Panc1 (cell line): ENCODE measurements around the gene FNBP1L. TPM values are rescaled to one million over a fixed set of nuclear protein-coding genes. Genes with fewer than 3 reads are reported as not detected.
"Not testable (repeated sequence)": the region's sequence is repeated elsewhere in the genome, so short reads cannot be mapped to it uniquely, and the experiment has no call there.

ENCODE experiments used
- ATAC-seq: fragments of 200-7000 bp; cut with Tn5 transposase; 2 replicates; pipeline ENCODE4 v1.9.1; 2020; ENCODE audit warnings: mild to moderate bottlenecking, moderate library complexity
- BruUV-seq: library from RNA; stranded (reverse); fragments of 400-500 nt; replicated peaks from 2 replicates; lab custom pipeline; 2021; lab: Mats Ljungman, UMichigan
- CTCF ChIA-PET: fragments of 300-600 bp; sonication (Branson Sonifier 250); formaldehyde crosslinking; loops from one replicate; lab custom pipeline; 2022; ENCODE audit warnings: antibody characterized with exemption; lab: Charles Lee
- POLR2A ChIA-PET: fragments of 300-600 bp; sonication (Branson Sonifier 250); formaldehyde crosslinking; loops from one replicate; lab custom pipeline; 2022; ENCODE audit warnings: antibody characterized with exemption; lab: Charles Lee
- DNase-seq: peaks from one replicate; pipeline ENCODE4 v3.0.0-alpha.2; 2010; ENCODE audit warnings: low read depth, low spot score
- H3K27ac ChIP-seq: 2 replicates; pipeline ENCODE4 v1.5.1; 2011; ENCODE audit warnings: mild to moderate bottlenecking, low read length, inconsistent platforms
- H3K27me3 ChIP-seq: fragments of 200-500 bp; sonication (Bioruptor generic); 2 replicates; pipeline ENCODE4 v1.6.0; 2014; ENCODE audit warnings: low read length, inconsistent platforms; ENCODE audit not compliant: control insufficient read depth, insufficient read depth
- H3K36me3 ChIP-seq: fragments of 200-500 bp; sonication (Bioruptor generic); 2 replicates; pipeline ENCODE4 v1.5.1; 2014; ENCODE audit warnings: inconsistent platforms, mild to moderate bottlenecking, low read length, moderate library complexity; ENCODE audit not compliant: control insufficient read depth, insufficient read depth
- H3K4me1 ChIP-seq: 2 replicates; pipeline ENCODE4 v1.5.1; 2011; ENCODE audit warnings: inconsistent platforms, mild to moderate bottlenecking, low read length, moderate library complexity; ENCODE audit not compliant: control insufficient read depth, insufficient read depth
- H3K4me3 ChIP-seq, 2 experiments: 2 replicates each; pipeline ENCODE4 v1.5.1; 2011 to 2012; ENCODE audit warnings: low read depth in 2 of 2, low read length in 2 of 2, mild to moderate bottlenecking in 2 of 2, inconsistent platforms in 1 of 2, moderate library complexity in 1 of 2
- H3K9me3 ChIP-seq: fragments of 200-500 bp; sonication (Bioruptor generic); 2 replicates; pipeline ENCODE4 v1.5.1; 2014; ENCODE audit warnings: low read depth, mild to moderate bottlenecking, inconsistent platforms, low read length, moderate library complexity; ENCODE audit not compliant: control insufficient read depth, insufficient read depth
- POLR2AphosphoS5 ChIP-seq: IDR thresholded peaks from 2 replicates; pipeline ENCODE4 v1.6.1; 2012; ENCODE audit warnings: mild to moderate bottlenecking, low read depth, low read length, moderate library complexity
- SIN3A ChIP-seq: IDR thresholded peaks from 2 replicates; pipeline ENCODE4 v1.6.1; 2012; ENCODE audit warnings: low read depth, mild to moderate bottlenecking, low read length, moderate library complexity, borderline replicate concordance; ENCODE audit not compliant: insufficient read depth
- TCF7L2 ChIP-seq: IDR thresholded peaks from 2 replicates; pipeline ENCODE4 v1.6.1; 2011; ENCODE audit warnings: mild to moderate bottlenecking, low read depth, low read length, inconsistent platforms
- in situ Hi-C: cut with HindIII; loops from 2 replicates; pipeline ENCODE4 v1.10.0; 2016; ENCODE audit warnings: low sequenced_read_pairs, low pct_unique_long_range_greater_than_20kb
- intact Hi-C: fragments of 100-400 bp; cut with micrococcal nuclease; formaldehyde crosslinking; loops from one replicate; pipeline ENCODE4 v1.10.0; 2022; ENCODE audit not compliant: unreplicated experiment
- total RNA-seq: library from RNA; stranded (reverse); gene quantifications from one replicate; pipeline ENCODE4 v1.2.1, GENCODE V29; 2021; ENCODE audit not compliant: unreplicated experiment
- TF ChIP-seq, protein P1 (sequence below), 2 experiments: IDR thresholded peaks; 2 replicates each; pipeline ENCODE4 v1.6.1; 2011 to 2012; ENCODE audit warnings: low read depth in 2 of 2, control low read depth in 1 of 2, low read length in 1 of 2, mild to moderate bottlenecking in 1 of 2, moderate library complexity in 1 of 2; ENCODE audit not compliant: insufficient read depth in 1 of 2
- TF ChIP-seq, protein P2 (sequence below): fragments of 450-650 bp; IDR thresholded peaks from 2 replicates; pipeline ENCODE4 v1.5.1; 2017; ENCODE audit warnings: mild to moderate bottlenecking

The FNBP1L gene
- total RNA-seq, 1 experiment from 2014 or later = 25.1 TPM

DNA sequence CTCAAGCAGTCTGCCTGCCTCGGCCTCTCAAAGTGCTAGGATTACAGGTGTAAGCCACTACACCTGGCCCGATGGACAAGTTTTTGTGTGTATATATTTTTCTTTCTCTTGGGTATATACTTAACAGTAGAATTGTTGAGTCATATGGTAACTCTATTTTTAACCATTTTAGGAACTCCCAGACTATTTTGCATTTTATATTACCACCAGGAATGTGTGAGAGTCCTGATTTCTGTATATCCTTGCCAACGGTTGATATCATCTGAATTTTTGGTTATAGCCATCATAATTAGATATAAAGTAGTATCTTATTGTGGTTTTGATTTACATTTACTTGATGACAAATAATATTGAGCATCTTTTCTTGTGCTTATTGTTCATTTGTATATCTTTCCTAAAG is 20.7 kb downstream of the FNBP1L start:
- intact Hi-C loops = no loop called here
- Histone ChIP-seq H3K27ac (no peak overlapping the region), H3K36me3 (no peaks in the 10 kb centered on the region), H3K9me3 (no peaks in the 10 kb centered on the region), H3K4me1 (peaks cover 12% of the 10 kb centered on the region; the same call in 1 of the 2 replicates), H3K4me3 (no peak overlapping the region), H3K27me3 (no peaks in the 10 kb centered on the region)
- TF ChIP-seq TCF7L2 = no peak
- TF ChIP-seq SIN3A = no peak
- TF ChIP-seq, protein P1, sequence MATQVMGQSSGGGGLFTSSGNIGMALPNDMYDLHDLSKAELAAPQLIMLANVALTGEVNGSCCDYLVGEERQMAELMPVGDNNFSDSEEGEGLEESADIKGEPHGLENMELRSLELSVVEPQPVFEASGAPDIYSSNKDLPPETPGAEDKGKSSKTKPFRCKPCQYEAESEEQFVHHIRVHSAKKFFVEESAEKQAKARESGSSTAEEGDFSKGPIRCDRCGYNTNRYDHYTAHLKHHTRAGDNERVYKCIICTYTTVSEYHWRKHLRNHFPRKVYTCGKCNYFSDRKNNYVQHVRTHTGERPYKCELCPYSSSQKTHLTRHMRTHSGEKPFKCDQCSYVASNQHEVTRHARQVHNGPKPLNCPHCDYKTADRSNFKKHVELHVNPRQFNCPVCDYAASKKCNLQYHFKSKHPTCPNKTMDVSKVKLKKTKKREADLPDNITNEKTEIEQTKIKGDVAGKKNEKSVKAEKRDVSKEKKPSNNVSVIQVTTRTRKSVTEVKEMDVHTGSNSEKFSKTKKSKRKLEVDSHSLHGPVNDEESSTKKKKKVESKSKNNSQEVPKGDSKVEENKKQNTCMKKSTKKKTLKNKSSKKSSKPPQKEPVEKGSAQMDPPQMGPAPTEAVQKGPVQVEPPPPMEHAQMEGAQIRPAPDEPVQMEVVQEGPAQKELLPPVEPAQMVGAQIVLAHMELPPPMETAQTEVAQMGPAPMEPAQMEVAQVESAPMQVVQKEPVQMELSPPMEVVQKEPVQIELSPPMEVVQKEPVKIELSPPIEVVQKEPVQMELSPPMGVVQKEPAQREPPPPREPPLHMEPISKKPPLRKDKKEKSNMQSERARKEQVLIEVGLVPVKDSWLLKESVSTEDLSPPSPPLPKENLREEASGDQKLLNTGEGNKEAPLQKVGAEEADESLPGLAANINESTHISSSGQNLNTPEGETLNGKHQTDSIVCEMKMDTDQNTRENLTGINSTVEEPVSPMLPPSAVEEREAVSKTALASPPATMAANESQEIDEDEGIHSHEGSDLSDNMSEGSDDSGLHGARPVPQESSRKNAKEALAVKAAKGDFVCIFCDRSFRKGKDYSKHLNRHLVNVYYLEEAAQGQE (IDR thresholded peaks at IDR 0.05; ENCODE audit: insufficient read depth in 1 of 2, low read depth in 2 of 2, low read length in 1 of 2) = no peak
- no peak for TF ChIP-seq POLR2AphosphoS5
- TF ChIP-seq, protein P2, sequence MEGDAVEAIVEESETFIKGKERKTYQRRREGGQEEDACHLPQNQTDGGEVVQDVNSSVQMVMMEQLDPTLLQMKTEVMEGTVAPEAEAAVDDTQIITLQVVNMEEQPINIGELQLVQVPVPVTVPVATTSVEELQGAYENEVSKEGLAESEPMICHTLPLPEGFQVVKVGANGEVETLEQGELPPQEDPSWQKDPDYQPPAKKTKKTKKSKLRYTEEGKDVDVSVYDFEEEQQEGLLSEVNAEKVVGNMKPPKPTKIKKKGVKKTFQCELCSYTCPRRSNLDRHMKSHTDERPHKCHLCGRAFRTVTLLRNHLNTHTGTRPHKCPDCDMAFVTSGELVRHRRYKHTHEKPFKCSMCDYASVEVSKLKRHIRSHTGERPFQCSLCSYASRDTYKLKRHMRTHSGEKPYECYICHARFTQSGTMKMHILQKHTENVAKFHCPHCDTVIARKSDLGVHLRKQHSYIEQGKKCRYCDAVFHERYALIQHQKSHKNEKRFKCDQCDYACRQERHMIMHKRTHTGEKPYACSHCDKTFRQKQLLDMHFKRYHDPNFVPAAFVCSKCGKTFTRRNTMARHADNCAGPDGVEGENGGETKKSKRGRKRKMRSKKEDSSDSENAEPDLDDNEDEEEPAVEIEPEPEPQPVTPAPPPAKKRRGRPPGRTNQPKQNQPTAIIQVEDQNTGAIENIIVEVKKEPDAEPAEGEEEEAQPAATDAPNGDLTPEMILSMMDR = no peak
- no peak for DNase-seq
- in situ Hi-C loops = no loop called here
- no TSS peak for BruUV-seq
- POLR2A ChIA-PET = no interaction called here
- CTCF ChIA-PET = no interaction called here
- no peak for ATAC-seq

DNA sequence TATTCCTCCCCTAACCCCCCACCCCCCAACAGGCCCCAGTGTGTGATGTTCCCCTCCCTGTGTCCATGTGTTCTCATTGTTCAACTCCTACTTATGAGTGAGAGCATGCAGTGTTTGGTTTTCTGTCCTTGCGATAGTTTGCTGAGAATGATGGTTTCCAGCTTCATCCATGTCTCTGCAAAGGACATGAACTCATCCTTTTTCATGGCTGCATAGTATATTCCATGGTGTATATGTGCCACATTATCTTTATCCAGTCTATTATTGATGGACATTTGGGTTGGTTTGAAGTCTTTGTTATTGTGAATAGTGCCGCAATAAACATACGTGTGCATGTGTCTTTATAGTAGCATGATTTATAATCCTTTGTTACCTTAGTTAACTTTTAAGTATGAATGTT is 21.3 kb downstream of the FNBP1L start:
- CTCF ChIA-PET, H3K27ac ChIP-seq, H3K9me3 ChIP-seq, ATAC-seq, H3K27me3 ChIP-seq, intact Hi-C loops, DNase-seq, H3K4me3 ChIP-seq, POLR2A ChIA-PET, H3K36me3 ChIP-seq, in situ Hi-C loops, BruUV-seq: not testable (repeated sequence)
- peaks cover 12% of the 10 kb centered on the region; the same call in 1 of the 2 replicates for H3K4me1 ChIP-seq

DNA sequence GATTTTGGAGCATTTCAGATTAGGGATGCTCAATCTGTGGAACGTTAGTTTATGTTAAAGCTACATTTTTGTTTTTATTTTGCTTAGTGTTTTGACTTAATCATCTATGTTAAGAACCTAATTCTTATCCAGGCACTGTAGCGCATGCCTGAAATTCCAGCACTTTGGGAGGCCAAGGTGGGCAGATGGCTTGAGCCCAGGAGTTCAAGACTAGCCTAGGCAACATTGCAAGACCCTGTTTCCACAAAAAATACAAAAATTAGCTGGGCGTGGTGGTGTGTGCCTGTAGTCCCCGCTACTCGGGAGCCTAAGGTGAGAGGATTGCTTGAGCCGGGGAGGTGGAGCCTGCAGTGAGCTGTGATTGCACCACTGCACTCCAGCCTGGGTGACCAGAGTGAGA is 23.4 kb downstream of the FNBP1L start:
- DNase-seq (no peak), ATAC-seq (no peak)
- in situ Hi-C loops (no loop called here), intact Hi-C loops (no loop called here)
- Histone ChIP-seq H3K27ac (no peak overlapping the region), H3K4me1 (peaks cover 12% of the 10 kb centered on the region; the same call in 1 of the 2 replicates), H3K4me3 (no peak overlapping the region), H3K27me3 (no peaks in the 10 kb centered on the region), H3K9me3 (no peaks in the 10 kb centered on the region), H3K36me3 (no peaks in the 10 kb centered on the region)
- no peak for TF ChIP-seq TCF7L2
- ChIA-PET POLR2A (no interaction called here), CTCF (no interaction called here)
- BruUV-seq = no TSS peak
